NOMO-1 treated with dmso at 0.1 percent for 144 hours (cell line): ENCODE results near the gene UTP14C.
A peak's percentile ranks its signal among the peaks of the same experiment; 100 is the strongest.
"Not testable (repeated sequence)": the region's sequence is repeated elsewhere in the genome, so short reads cannot be mapped to it uniquely, and the experiment has no call there.

Experiments
- DNase-seq: peaks from one replicate; lab custom pipeline; 2025; ENCODE audit not compliant: unreplicated experiment; lab: John Stamatoyannopoulos, UW

Gene UTP14C

DNA sequence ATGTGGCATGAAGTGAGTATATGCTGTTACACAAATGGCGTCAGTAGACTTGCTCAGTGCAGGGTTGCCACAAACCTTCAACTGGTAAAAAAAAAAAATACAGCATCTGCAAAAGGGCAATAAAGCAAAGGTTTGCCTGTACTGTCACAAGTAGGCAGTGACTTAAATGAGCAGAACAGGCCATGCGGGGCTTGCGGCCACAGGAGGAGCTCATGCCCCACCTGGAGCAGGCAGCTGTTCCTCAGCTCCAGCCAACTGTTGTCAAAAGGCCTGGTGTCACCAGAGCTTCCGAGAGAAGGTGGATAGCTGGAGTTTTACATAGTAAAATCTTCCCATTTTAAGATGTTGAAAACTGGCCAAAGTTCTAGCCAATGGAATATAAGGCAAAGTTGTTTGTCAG, 20.9 kb upstream of the UTP14C start:
- no peak for DNase-seq

DNA sequence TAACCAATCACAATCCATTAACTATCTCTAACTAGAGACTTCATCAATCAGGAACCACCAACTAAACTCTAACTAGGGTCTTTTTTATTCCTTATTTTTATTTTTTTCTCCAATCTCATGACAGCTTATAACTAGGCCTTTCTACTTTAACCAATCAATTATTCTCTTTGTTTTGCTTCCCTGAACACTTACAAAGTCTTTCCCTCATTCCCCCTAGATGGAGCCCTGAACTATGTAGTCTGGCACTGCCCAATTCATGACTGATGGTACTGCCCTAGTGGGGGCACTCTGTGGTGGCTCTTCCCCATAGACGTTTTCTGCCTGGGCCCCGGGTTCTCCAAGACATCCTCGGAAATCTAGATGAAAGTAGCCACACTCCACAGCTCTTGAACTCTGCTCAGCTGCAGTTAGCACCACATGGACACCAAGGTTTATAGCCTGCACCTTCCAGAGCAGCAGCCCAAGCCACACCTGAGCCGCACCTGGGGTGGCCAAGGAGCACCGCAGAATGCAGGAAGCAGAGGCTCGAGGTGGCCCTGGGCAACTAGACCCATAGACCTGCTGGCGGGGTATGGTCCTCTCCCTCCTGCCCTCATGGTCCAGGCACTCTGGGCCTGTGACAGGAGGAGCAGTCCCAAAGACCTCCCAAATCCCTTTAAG, 19.9 kb upstream of the UTP14C start:
- no peak for DNase-seq

DNA sequence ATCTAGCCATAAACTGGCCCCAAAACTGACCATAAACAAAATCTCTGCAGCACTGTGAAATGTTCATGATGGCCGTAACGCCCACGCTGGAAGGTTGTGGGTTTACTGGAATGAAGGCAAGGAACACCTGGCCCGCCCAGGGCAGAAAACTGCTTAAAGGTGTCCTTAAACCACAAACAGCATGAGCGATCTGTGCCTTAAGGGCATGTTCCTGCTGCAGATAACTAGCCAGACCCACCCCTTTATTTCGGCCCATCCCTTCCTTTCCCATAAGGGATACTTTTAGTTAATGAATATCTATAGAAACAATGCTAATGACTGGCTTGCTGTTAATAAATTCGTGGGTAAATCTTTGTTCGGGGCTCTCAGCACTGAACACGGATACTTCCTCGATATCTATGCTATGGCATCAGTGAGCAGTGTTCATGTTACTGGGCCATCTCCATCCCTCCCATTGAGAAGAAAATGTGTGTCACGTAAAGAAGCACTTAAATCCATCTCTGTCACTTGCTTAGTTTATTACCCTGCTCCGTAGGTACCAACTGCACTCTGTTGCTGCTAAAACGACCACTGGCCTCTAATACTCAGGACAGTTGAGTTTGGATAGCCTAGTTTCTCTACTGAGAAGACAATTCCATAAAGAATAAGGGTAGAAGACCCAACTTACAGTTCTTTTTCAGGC, 18.5 kb upstream of the UTP14C start:
- DNase-seq, result no peak

DNA sequence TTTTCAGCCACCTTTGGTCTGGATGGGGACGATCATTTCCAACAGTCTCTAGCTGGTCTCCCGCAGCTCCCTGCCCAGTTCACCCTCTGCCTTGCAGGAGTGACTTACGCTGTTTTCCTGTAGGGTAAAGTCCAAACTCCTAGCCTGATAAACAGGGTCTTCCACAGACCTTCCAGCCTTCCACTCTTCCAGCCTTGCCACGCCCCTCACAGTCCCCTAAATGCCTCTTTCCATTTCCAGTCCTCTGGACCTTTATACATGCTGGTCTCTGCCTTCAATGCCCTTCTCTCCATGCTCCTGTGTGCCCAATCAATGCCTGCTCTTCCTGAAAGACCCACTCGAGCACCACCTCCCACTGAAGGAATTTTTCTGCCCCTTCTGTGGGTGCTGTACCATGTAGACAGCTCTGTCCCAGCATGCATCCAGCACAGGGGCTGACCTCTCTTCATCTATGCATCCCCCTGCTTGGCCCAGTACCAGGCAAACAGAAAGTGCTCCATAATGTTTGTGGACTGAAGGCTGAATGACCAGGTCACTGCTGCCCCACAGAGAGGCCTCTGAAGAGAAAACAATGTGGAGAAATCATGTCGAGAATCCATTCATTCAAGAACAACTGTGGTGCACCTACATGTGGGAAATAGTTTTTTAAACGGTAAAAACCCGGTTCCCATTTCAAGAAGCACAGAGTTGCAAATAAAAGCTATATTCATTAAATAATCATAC, 17.8 kb upstream of the UTP14C start:
- no peak for DNase-seq

DNA sequence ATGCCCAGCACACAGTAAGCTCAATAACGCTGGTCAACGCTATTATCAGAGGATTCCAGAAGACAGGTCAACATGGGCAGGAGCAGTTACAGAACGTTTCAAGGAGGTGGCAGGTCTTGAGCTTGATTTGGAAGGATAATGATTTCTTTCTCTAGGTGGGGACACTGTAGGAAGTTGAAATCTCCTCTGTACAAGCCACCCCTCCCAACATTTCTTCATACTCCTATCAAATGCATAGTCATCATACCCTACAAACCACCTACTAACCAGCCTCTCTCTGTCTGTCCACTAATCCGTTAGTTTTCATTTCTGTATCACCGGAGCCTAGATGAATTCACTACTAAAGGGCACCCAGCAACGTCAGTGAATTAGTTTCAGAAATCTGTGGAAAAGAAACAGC, 14.5 kb upstream of the UTP14C start:
- no peak for DNase-seq

DNA sequence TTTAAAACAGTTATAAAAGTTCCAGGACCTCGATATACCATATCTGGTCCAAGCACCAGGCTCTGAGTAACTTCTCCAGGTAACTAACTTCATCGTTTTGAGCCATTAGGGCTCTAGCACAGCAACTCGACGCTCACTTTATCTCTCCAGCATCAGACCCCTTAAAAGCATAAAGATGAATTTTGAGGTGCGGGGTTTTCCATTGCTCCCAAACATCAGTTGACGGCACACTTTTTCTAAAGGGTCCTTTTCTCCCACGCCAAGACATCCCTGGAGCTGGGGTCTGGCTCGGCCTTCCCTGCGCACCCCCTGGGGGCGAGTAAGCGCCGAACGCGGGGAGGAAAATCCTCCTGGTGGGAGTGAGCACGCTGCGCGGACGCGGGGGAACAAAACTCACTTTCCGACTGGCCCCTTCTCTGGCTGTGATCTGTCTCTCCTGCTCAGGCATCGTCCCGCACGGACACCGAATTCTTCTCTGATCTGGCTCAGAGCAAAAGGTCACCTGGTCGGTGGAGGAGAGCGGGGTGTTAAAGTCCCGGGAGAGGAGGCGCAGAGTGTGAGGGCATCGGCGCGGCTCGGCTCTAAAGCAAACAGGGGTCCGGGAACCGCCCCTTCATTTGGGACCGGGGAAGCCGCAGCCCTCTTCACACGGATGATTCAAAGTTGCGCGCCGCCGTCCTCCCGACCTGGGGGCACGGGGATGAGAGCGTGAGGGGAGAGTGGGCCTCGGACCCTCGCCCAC, 13.4 kb upstream of the UTP14C start, which contains the start of gene ATP7B:
Gene ATP7B, minus strand, starts transcription at position 561 of the 742 bp plus-strand sequence. Its CDS starts 113 bp downstream, at position 448.
- DNase-seq, result no peak

DNA sequence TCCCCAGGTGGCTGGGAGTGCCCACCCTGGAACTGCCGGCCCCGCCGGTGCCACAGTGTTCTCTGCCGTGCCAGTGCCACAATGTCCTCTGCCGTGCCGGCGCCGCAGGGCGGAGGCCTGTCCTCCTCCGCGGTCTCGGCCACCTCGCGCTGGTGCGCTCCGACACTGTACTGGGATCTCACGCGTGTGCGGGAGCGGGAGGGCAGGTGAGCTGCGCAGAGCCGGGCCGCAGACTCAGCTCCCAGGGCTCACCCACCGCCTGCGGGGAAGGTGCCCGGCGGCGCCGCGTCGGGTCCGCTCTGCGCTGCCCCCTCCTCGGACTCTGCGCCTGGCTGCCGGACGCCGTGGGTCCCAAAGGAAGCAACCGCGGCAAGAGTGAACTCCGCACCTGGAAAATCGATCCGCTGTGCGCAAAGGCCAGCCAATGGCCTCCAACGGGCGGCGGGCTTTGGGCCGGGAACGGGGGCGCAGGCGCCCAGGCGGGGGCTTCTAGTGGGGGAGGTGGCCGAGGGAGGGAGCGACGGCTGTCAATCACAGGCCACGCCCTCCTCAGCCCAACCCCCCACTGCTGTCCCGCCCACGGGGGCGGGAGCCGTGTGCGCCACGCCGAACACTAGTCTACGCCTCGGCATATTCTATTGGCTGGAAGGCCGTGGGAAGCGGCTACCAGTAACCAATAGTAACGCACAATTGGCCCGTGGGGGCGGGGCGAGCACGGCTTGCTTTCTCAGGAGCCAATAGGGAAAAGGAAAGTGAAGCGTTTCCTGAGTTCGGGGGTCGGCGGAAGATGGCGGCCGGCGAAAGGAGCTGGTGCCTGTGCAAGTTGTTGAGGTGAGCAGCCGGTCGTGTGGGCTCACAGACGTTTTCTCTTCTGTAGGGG, 12.6 kb upstream of the UTP14C start, which contains the start of gene ALG11:
Gene ALG11, plus strand, starts transcription at position 767 of the 880 bp plus-strand sequence. Its CDS starts 21 bp downstream, at position 788.
- DNase-seq, result peak; percentile 95

DNA sequence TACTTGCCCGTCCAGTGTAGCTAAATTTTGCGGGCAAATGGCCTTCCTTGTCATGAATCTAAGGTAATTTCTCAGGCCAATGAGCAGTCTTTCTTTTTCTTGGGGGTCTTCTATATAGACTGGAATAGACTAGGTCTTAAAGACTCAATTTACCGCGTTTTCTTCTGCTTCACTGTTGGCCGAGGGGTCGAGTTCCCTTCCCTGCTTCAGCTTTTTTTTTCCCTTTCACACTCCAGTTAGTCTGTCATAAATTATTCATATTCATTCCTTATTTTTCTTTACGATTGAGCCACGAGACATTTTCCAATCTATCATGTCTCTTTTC, 12.0 kb upstream of the UTP14C start:
- no peak for DNase-seq

DNA sequence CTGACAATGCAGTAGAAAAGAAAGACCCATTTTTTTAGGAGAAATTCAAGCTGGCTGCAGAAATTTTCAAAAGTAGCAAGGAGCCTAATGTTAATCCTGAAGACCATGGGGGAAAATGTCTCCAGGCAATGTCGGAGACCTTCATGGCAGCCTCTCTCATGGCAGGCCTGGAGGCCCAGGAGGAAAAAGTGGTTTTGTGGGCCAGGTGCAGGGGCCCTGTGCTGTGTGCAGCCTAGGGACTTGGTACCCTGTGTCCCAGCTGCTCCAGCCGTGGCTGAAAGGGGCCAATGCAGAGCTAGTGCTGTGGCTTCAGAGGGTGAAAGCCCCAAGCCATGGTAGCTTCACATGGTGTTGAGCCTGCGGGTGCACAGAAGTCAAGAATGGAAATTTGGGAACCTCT, 8.2 kb upstream of the UTP14C start:
- DNase-seq, result no peak

DNA sequence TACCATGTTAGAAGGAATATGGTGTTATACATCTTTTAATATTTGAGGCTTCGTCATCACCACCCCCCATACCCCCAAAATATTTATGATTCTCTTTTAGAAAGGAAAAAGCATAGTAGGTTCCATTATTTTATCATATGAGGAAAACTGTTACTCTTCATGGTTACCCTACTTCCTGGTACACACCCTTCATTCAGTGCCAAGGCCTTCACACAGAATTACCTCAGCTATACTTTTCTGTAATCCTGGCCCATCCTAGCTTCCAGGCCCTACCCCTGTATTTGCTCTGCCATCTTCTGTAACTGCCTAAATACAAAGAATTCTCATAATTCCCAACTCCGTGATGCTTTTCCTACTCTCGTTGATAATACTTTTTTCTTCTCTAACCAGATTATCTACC, 4.3 kb upstream of the UTP14C start:
- no peak for DNase-seq

DNA sequence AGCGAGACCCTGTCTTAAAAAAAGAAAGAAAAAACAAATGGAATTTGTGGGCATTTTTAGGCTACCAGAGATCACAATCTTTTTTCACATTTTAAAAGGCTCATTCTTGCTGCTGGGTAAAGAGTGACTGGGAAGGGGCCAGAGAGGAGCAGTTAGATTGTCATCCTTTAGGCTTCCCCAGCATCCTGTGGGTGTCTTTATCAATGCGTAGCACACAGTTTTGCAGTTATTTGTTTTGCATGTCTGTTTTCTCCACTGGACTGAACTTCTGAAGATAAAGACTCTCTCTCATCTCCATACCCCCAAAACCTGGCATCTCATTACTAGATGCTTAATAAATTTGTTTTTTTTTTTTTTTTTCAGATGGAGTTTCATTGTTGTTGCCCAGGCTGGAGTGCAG, 2.1 kb upstream of the UTP14C start:
- DNase-seq, result no peak

DNA sequence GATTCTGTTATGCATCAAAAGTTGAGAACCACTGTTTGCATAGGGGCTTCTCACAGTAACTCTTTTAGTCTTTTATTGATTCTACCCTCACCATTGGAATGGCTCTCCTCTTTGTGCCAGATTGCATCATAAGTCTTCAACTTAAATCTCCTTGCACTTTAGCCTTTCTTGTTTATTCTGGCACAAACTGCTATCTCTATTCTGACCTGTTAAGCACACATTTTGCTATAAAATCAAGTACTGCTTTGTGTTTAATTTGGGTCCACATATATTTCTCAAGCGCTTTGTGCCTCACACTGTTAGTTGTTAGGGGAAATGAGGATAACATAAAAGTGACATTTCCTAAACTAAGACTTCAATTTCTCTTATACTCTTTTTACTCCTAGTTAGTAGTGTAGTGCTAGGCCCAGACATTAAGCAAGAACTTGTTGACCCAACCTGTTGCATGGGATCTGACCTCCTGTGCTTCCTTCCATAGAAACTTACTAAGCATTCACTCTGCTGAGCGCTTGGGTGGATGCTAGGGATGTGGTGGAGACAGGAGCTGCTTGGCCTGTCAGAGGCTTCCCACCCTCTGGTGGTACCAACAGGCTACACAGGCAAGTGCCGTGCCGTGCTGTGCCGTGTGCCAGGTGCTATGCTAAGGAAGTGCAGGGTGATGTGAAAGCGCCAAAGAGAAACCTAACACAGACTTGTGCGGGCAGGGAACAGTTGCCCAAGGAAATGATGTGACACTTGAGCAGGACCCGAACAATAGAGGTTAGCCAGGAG, 1.2 kb downstream of the UTP14C start:
- DNase-seq, result no peak

DNA sequence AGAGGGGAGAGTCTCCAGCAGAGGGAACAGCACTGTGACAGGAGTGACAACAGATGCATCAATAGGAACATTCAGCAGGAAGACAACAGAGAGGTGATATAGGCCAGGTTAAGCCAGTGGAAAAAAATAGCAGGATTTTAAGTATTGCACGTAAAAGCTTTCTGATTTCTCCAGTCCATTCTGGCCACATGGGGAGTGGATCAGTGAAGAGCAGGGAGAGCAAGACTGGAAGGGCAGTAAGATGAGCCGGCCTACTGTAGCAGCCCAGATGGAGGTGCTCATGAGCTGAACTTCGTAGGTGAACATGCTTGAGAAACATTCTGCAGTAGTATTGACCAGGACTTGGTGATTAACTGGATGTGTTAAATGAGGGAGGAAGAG, 1.7 kb downstream of the UTP14C start:
- DNase-seq, result no peak

DNA sequence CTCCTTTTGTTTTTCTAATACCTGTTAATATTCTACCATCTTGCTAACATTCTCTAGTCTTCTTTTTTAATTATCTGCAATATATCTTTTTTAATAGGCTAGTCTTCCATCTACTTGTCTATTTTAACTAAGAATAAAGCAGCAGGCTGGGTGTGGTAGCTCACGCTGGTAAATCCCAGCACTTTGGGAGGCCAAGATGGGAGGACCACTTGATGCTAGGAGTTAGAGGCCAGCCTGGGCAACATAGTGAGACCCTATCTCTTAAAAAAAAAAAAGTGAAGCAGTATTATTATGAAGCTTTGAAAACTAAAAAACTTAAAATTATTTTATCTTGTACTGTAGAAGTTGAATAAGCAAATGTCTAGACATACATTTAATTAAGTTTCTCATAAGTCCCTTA, 3.3 kb downstream of the UTP14C start:
- no peak for DNase-seq

DNA sequence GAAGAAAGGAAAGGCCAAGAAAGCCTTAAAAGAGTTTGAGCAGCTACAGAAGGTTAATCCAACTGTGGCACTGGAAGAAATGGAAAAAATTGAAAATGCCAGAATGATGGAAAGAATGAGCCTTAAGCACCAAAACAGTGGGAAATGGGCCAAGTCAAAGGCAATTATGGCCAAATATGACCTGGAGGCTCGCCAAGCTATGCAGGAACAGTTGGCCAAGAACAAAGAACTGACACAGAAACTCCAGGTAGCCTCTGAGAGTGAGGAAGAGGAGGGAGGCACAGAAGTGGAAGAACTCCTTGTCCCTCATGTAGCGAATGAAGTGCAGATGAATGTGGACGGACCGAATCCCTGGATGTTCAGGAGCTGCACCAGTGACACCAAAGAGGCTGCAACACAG, 5.1 kb downstream of the UTP14C start:
- DNase-seq, result no peak

DNA sequence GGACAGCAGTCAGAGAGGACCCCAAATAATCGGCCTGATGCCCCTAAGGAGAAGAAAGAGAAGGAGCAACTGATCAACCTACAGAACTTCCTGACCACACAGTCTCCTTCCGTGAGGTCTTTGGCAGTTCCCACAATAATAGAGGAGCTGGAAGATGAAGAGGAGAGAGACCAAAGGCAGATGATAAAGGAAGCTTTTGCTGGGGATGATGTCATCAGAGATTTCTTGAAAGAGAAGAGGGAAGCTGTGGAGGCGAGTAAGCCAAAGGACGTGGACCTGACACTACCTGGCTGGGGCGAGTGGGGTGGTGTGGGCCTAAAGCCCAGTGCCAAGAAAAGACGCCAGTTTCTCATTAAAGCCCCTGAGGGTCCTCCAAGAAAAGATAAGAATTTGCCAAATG, 5.9 kb downstream of the UTP14C start:
- DNase-seq, result not testable (repeated sequence)

DNA sequence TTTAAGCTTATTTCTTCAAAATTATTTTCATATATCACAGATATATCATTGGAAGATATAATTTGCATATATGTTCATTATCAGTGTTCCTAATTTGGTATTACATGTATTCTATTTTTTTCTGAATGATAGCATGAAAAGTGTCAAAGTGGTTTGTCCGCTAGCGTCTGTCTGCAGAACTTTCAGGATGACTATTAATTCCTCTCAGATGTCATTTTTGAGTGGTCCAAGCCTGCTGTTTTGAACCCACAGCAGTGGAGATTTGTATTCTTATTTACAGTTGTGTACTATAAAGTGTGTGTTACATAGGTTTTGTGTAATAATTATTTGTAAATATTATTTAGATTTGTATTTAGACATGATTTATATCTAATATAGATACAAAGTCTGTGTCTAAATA, 8.5 kb downstream of the UTP14C start:
- DNase-seq, result no peak

DNA sequence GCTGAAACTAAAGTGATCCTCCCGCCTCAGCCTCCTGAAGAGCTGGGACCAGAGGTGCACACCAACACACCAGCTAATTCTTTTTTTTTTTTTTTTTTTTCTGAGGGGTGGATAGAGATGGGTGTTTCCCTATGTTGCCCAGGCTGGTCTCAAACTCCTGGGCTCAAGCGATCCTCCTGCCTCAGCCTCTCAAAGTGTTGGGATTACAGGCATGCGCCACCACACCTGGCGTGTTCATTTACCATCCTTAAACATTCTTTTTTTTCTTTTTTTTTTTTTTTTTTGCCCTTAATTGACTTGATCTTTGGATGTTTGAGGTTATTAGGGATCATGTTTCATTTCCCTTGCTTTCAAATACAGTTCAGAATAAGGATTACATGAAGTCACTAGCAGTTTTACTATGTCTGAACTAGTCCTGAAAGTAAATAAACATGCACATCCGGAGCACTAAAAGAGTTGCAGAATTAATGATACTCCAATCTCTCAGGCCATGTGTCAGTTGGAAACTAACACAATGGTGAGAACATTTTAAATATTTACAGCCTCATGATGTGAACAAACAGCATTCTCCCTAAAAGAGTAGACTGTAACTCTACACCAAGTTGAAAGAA, 10.2 kb downstream of the UTP14C start:
- DNase-seq, result no peak

DNA sequence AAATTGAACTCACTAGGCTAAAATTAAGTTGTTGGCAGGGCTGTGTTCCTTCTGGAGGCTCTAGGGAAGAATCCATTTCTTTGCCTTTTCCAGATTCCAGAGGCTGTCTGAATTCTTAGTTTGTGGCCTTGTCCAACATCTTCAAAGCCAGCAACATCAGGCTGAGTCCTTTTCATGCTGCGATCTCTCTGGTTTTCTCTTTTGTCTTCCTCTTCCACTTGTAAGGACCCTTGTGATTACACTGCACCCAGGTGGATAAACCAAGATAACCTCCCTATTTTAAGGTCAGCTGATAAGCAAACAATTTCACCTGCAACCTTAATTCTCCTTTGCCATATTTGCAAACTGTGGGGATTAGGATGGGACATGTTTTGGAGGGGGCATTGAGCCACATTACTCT, 11.5 kb downstream of the UTP14C start:
- DNase-seq, result no peak
